Neuronal stem cell (in vitro differentiated cells): ENCODE results near the gene HLA-DOA.
A peak's percentile ranks its signal among the peaks of the same experiment; 100 is the strongest.

ENCODE experiments used
- DNase-seq: peaks from one replicate; pipeline ENCODE4 v3.0.0-alpha.2; 2013; ENCODE audit warnings: low spot score
- H2AFZ ChIP-seq: one replicate; pipeline ENCODE4 v1.6.1; 2013; ENCODE audit warnings: mild to moderate bottlenecking, low read length, inconsistent platforms
- H2AK5ac ChIP-seq: 2 replicates; pipeline ENCODE4 v1.6.1; 2013; ENCODE audit warnings: low read depth, mild to moderate bottlenecking, inconsistent platforms, low read length, moderate library complexity, mixed read lengths
- H2BK120ac ChIP-seq: 2 replicates; pipeline ENCODE4 v1.6.1; 2013; ENCODE audit warnings: low read depth, mild to moderate bottlenecking, inconsistent platforms, low read length, moderate library complexity, mixed read lengths
- H2BK12ac ChIP-seq: one replicate; pipeline ENCODE4 v1.6.1; 2013; ENCODE audit warnings: low read length, inconsistent platforms
- H2BK15ac ChIP-seq: 2 replicates; pipeline ENCODE4 v1.6.1; 2013; ENCODE audit warnings: mild to moderate bottlenecking, low read length, inconsistent platforms, mixed read lengths
- H2BK5ac ChIP-seq: one replicate; pipeline ENCODE4 v1.6.1; 2013; ENCODE audit warnings: inconsistent platforms, mild to moderate bottlenecking, low read length, moderate library complexity
- H3K14ac ChIP-seq: one replicate; pipeline ENCODE4 v1.6.1; 2013; ENCODE audit warnings: low read length, inconsistent platforms
- H3K18ac ChIP-seq: 2 replicates; pipeline ENCODE4 v1.6.1; 2013; ENCODE audit warnings: low read length, inconsistent platforms
- H3K23ac ChIP-seq: 2 replicates; pipeline ENCODE4 v1.6.1; 2013; ENCODE audit warnings: low read depth, mild to moderate bottlenecking, mixed read lengths, low read length, inconsistent platforms; ENCODE audit not compliant: poor library complexity
- H3K27ac ChIP-seq: replicated peaks from 3 replicates; pipeline ENCODE4 v1.5.1; 2013; ENCODE audit warnings: low read length, inconsistent platforms
- H3K27me3 ChIP-seq, 3 experiments: 2 replicates each; pipeline ENCODE4 v1.6.1; 2013; ENCODE audit warnings: low read length in 3 of 3, mild to moderate bottlenecking in 2 of 3, inconsistent platforms in 1 of 3, low read depth in 1 of 3, mixed read lengths in 1 of 3, moderate library complexity in 1 of 3; ENCODE audit not compliant: control insufficient read depth in 3 of 3, insufficient read depth in 3 of 3
- H3K36me3 ChIP-seq, 2 donors: replicated peaks in 1 of 2; 2 replicates each; pipeline ENCODE4 v1.6.1; 2013; ENCODE audit warnings: low read length in 2 of 2; ENCODE audit not compliant: control insufficient read depth in 2 of 2, insufficient read depth in 2 of 2
- H3K4ac ChIP-seq: 2 replicates; pipeline ENCODE4 v1.6.1; 2013; ENCODE audit warnings: inconsistent platforms, mild to moderate bottlenecking, low read length, moderate library complexity
- H3K4me1 ChIP-seq, 2 donors: 1 replicate in 1 of 2; 2 replicates in 1 of 2; pipeline ENCODE4 v1.6.1; 2013; ENCODE audit warnings: low read length in 2 of 2, low read depth in 1 of 2; ENCODE audit not compliant: control insufficient read depth in 2 of 2, insufficient read depth in 1 of 2
- H3K4me2 ChIP-seq: one replicate; pipeline ENCODE4 v1.6.1; 2013; ENCODE audit warnings: mild to moderate bottlenecking, low read length, inconsistent platforms; ENCODE audit not compliant: insufficient read depth, poor library complexity, severe bottlenecking
- H3K4me3 ChIP-seq, 2 donors: 2 replicates each; pipeline ENCODE4 v1.5.1; 2013; ENCODE audit warnings: low read length in 2 of 2, mild to moderate bottlenecking in 2 of 2, inconsistent platforms in 1 of 2, moderate library complexity in 1 of 2
- H3K79me1 ChIP-seq: one replicate; pipeline ENCODE4 v1.6.1; 2013; ENCODE audit warnings: low read depth, mild to moderate bottlenecking, inconsistent platforms, low read length, moderate library complexity
- H3K9ac ChIP-seq: one replicate; pipeline ENCODE4 v1.6.1; 2013; ENCODE audit warnings: mild to moderate bottlenecking, low read depth, low read length, inconsistent platforms; ENCODE audit not compliant: poor library complexity
- H3K9me3 ChIP-seq, 2 donors: replicated peaks in 1 of 2; 2 replicates each; pipeline versions ENCODE3 to v1.6.1; 2013; ENCODE audit warnings: low read length in 2 of 2, mild to moderate bottlenecking in 2 of 2, inconsistent platforms in 1 of 2, low read depth in 1 of 2, mixed read lengths in 1 of 2, moderate library complexity in 1 of 2; ENCODE audit not compliant: control insufficient read depth in 2 of 2, insufficient read depth in 1 of 2
- H4K8ac ChIP-seq: one replicate; pipeline ENCODE4 v1.6.1; 2013; ENCODE audit warnings: low read depth, mild to moderate bottlenecking, inconsistent platforms, low read length, moderate library complexity
- H4K91ac ChIP-seq: one replicate; pipeline ENCODE4 v1.6.1; 2013; ENCODE audit warnings: low read length, low read depth, mild to moderate bottlenecking, inconsistent platforms; ENCODE audit not compliant: poor library complexity
- WGBS, 2 donors: extraction: QIAGEN DNeasy Blood & Tissue Kit; methylation state at CpG; one replicate each; pipeline ENCODE4 v1.1.7; 2013; ENCODE audit warnings: missing lambda C conversion rate in 2 of 2, mixed read lengths in 1 of 2; ENCODE audit not compliant: insufficient read length in 2 of 2, insufficient replicate concordance in 1 of 2; ENCODE audit errors: extremely low coverage in 2 of 2; 5-methylcytosine and 5-hydroxymethylcytosine counted together

Gene HLA-DOA

GRCh38 chr6:33034554-33034953, 25.2 kb upstream of the HLA-DOA start:
- Histone ChIP-seq H2AFZ (no peak overlapping the region), H3K4me1 (no peaks in the 10 kb centered on the region)
- whole genome bisulfite sequencing, 2 donors: no CpG with 5 or more reads among the region's 1 CpG

GRCh38 chr6:33030245-33030644, 20.9 kb upstream of the HLA-DOA start:
- Histone ChIP-seq H3K9me3 (no peaks in the 10 kb centered on the region), H4K91ac (no peak overlapping the region), H4K8ac (no peak overlapping the region), H3K4ac (no peak overlapping the region), H2AK5ac (no peak overlapping the region), H2BK12ac (no peak overlapping the region), H3K27me3 (peaks cover 0 to 19% (median 0%) of the 10 kb centered on the region in 3 experiments), H3K4me1 (no peaks in the 10 kb centered on the region), H3K27ac (no peak overlapping the region), H2BK5ac (no peak overlapping the region), H3K23ac (no peak overlapping the region), H3K4me2 (no peak overlapping the region), H3K36me3 (no peaks in the 10 kb centered on the region), H3K4me3 (no peak overlapping the region), H3K14ac (no peak overlapping the region), H3K18ac (no peak overlapping the region), H3K79me1 (peaks cover 2% of the 10 kb centered on the region), H2AFZ (no peak overlapping the region), H3K9ac (no peak overlapping the region), H2BK15ac (no peak overlapping the region), H2BK120ac (no peak overlapping the region)
- WGBS, 2 donors: no CpG with 5 or more reads among the region's 3 CpGs
- DNase-seq: no peak

More at GRCh38 chr6:33034554-33034953, 25.2 kb upstream of the HLA-DOA start:
- no peak overlapping the region for H3K18ac ChIP-seq
- peaks cover 0 to 17% (median 0%) of the 10 kb centered on the region in 3 experiments for H3K27me3 ChIP-seq
- no peak overlapping the region for H3K4me2 ChIP-seq
- peaks cover 2% of the 10 kb centered on the region for H3K79me1 ChIP-seq
- no peak overlapping the region for H2BK15ac ChIP-seq
- DNase-seq: no peak
- no peak overlapping the region for H3K4me3 ChIP-seq
- no peak overlapping the region for H2BK120ac ChIP-seq
- H3K14ac ChIP-seq: no peak overlapping the region
- no peak overlapping the region for H4K91ac ChIP-seq
- H3K36me3 ChIP-seq: no peaks in the 10 kb centered on the region
- H2BK12ac ChIP-seq: no peak overlapping the region
- no peak overlapping the region for H2BK5ac ChIP-seq
- no peak overlapping the region for H3K9ac ChIP-seq
- H3K4ac ChIP-seq: no peak overlapping the region
- H3K27ac ChIP-seq: no peak overlapping the region
- H4K8ac ChIP-seq: no peak overlapping the region
- no peak overlapping the region for H3K23ac ChIP-seq
- H3K9me3 ChIP-seq: no peaks in the 10 kb centered on the region
- H2AK5ac ChIP-seq: no peak overlapping the region

GRCh38 chr6:33029328-33030184, 20.2 kb upstream of the HLA-DOA start:
- DNase-seq: no peak

GRCh38 chr6:33028220-33028849, 18.9 kb upstream of the HLA-DOA start:
- Histone ChIP-seq H3K4me3 (no peak overlapping the region), H2BK120ac (no peak overlapping the region), H4K91ac (no peak overlapping the region), H2AK5ac (no peak overlapping the region), H3K18ac (no peak overlapping the region), H3K9me3 (no peaks in the 10 kb centered on the region), H3K27me3 (peaks cover 0 to 19% (median 0%) of the 10 kb centered on the region in 3 experiments), H3K14ac (no peak overlapping the region), H3K23ac (no peak overlapping the region), H3K4ac (no peak overlapping the region), H2AFZ (no peak overlapping the region), H3K9ac (no peak overlapping the region), H3K36me3 (no peaks in the 10 kb centered on the region), H3K79me1 (peaks cover 2% of the 10 kb centered on the region), H2BK15ac (no peak overlapping the region), H2BK5ac (no peak overlapping the region), H3K27ac (no peak overlapping the region), H2BK12ac (no peak overlapping the region), H3K4me1 (no peaks in the 10 kb centered on the region), H3K4me2 (no peak overlapping the region), H4K8ac (no peak overlapping the region)
- no peak for DNase-seq
- WGBS, 2 donors: no CpG with 5 or more reads among the region's 1 CpG

More at GRCh38 chr6:33029328-33030184, 20.2 kb upstream of the HLA-DOA start:
- Histone ChIP-seq H2BK5ac (peak overlapping the region; percentile 53), H3K4me3 (no peak overlapping the region), H3K23ac (no peak overlapping the region), H2AK5ac (no peak overlapping the region), H2AFZ (no peak overlapping the region), H3K4me1 (no peaks in the 10 kb centered on the region), H3K14ac (no peak overlapping the region), H3K27me3 (peaks cover 0 to 19% (median 0%) of the 10 kb centered on the region in 3 experiments), H4K8ac (no peak overlapping the region), H2BK12ac (no peak overlapping the region), H3K4me2 (no peak overlapping the region), H2BK15ac (no peak overlapping the region), H3K27ac (no peak overlapping the region), H3K4ac (peak overlapping the region; percentile 67), H4K91ac (no peak overlapping the region), H3K9me3 (no peaks in the 10 kb centered on the region), H3K18ac (peak overlapping the region; percentile 41), H3K9ac (no peak overlapping the region), H3K79me1 (peaks cover 2% of the 10 kb centered on the region), H3K36me3 (no peaks in the 10 kb centered on the region), H2BK120ac (no peak overlapping the region)
- no CpG with 5 or more reads among the region's 6 CpGs for WGBS, 2 donors
